ENCODE measurements around the gene TIMM21. TPM values are rescaled to one million over a fixed set of nuclear protein-coding genes. Genes with fewer than 3 reads are reported as not detected.

The TIMM21 gene
- 36.7 and 79.4 TPM in 2 replicates for total RNA-seq

GRCh38 chr18:74147779-74148542, at the start of gene TIMM21, which contains the start of gene FBXO15:
TIMM21 (plus strand) TSS chr18:74148523; CDS start chr18:74148809, 286 bp downstream.
FBXO15 (minus strand) TSS chr18:74147834; CDS start chr18:74147785, 49 bp downstream.

Other genes with a start within 250 kb of the TIMM21 start
- not detected in 2 replicates for gene FBXO15, start 689 bp upstream of the TIMM21 start, total RNA-seq
- gene CYB5A, start 143.4 kb downstream of the TIMM21 start, total RNA-seq = 32.6 and 59.1 TPM in 2 replicates
- not detected in 2 replicates for gene C18orf63, start 167.3 kb downstream of the TIMM21 start, total RNA-seq